HG03135 (cell line): Measurements from ENCODE around the gene CRIM1.
"Not testable (repeated sequence)": the region's sequence is repeated elsewhere in the genome, so short reads cannot be mapped to it uniquely, and the experiment has no call there.

ENCODE experiments used
- ATAC-seq: cut with Tn5 transposase; IDR thresholded peaks from one replicate; pipeline ENCODE4 v1.9.1; 2021; ENCODE audit warnings: mild to moderate bottlenecking, moderate library complexity; ENCODE audit not compliant: unreplicated experiment

The CRIM1 gene

GRCh38 chr2:36355151-36355889 is at the start of gene CRIM1:
TSS of gene CRIM1 (plus strand) at chr2:36355778. CDS start at chr2:36356293, 515 bp downstream.
- ATAC-seq = peak; percentile 42

- no peak for ATAC-seq
These were observed 48.1 kb upstream of the CRIM1 start for GRCh38 chr2:36307441-36307840.

GRCh38 chr2:36310444-36310843 is 45.1 kb upstream of the CRIM1 start:
- ATAC-seq = not testable (repeated sequence)

- ATAC-seq = no peak
These were observed 37.0 kb upstream of the CRIM1 start for GRCh38 chr2:36318547-36318946.

GRCh38 chr2:36322108-36322507 is 33.5 kb upstream of the CRIM1 start:
- ATAC-seq = no peak

- ATAC-seq = no peak
These were observed 29.3 kb upstream of the CRIM1 start for GRCh38 chr2:36326286-36326685.

GRCh38 chr2:36329251-36329650 is 26.3 kb upstream of the CRIM1 start:
- no peak for ATAC-seq

GRCh38 chr2:36329746-36330472 is 25.7 kb upstream of the CRIM1 start:
- ATAC-seq = no peak

GRCh38 chr2:36330473-36331395 is 24.8 kb upstream of the CRIM1 start:
- ATAC-seq = no peak

- ATAC-seq = no peak
These were observed 22.1 kb upstream of the CRIM1 start for GRCh38 chr2:36333350-36334012.

- ATAC-seq = no peak
These were observed 20.0 kb upstream of the CRIM1 start for GRCh38 chr2:36335597-36335996.

GRCh38 chr2:36336321-36336720 is 19.3 kb upstream of the CRIM1 start:
- no peak for ATAC-seq

- no peak for ATAC-seq
These were observed 18.2 kb upstream of the CRIM1 start for GRCh38 chr2:36337354-36337753.

- ATAC-seq = no peak
These were observed 17.3 kb upstream of the CRIM1 start for GRCh38 chr2:36338124-36338826.

- no peak for ATAC-seq
These were observed 16.8 kb upstream of the CRIM1 start for GRCh38 chr2:36338827-36339145.

GRCh38 chr2:36339607-36340218 is 15.9 kb upstream of the CRIM1 start:
- ATAC-seq = no peak

GRCh38 chr2:36343606-36344005 is 12.0 kb upstream of the CRIM1 start:
- no peak for ATAC-seq

- ATAC-seq = no peak
These were observed 6.9 kb upstream of the CRIM1 start for GRCh38 chr2:36348721-36349120.

- ATAC-seq = no peak
These were observed 4.3 kb upstream of the CRIM1 start for GRCh38 chr2:36351291-36351690.
